IMR-90 (cell line): ENCODE results near the gene TMEM131L. TPM values are rescaled to one million over a fixed set of nuclear protein-coding genes. Genes with fewer than 3 reads are reported as not detected.

Experiments
- ATAC-seq: fragments of 200-7000 bp; cut with Tn5 transposase; 2 replicates; pipeline ENCODE4 v1.9.1; 2020; ENCODE audit warnings: low read depth, mild to moderate bottlenecking, moderate library complexity
- BruUV-seq: library from RNA; stranded (reverse); fragments of 400-500 nt; replicated peaks from 2 replicates; lab custom pipeline; 2021; lab: Mats Ljungman, UMichigan
- CTCF ChIA-PET: fragments of 300-600 bp; formaldehyde crosslinking; extraction: SDS; loops from one replicate; lab custom pipeline; 2021; ENCODE audit warnings: antibody characterized with exemption; lab: Yijun Ruan, JAX
- POLR2A ChIA-PET: fragments of 300-600 bp; sonication (Branson Sonifier 250); formaldehyde crosslinking; loops from one replicate; lab custom pipeline; 2022; ENCODE audit warnings: antibody characterized with exemption; ENCODE audit not compliant: unreplicated experiment; lab: Charles Lee
- DNase-seq: peaks from one replicate; pipeline ENCODE4 v3.0.0; 2013
- H2AFZ ChIP-seq: replicated peaks from 2 replicates; pipeline ENCODE3; 2013; ENCODE audit warnings: low read length, mild to moderate bottlenecking; ENCODE audit not compliant: poor library complexity
- H2AK5ac ChIP-seq: 2 replicates; pipeline ENCODE4 v1.6.1; 2013; ENCODE audit warnings: low read depth, low read length, inconsistent platforms
- H2AK9ac ChIP-seq: replicated peaks from 2 replicates; pipeline ENCODE3; 2013; ENCODE audit warnings: mild to moderate bottlenecking, low read depth, low read length, moderate library complexity; ENCODE audit not compliant: poor library complexity
- H2BK120ac ChIP-seq: 2 replicates; pipeline ENCODE4 v1.6.1; 2013; ENCODE audit warnings: low read depth, low read length, inconsistent platforms
- H2BK15ac ChIP-seq: 3 replicates; pipeline ENCODE4 v1.6.1; 2013; ENCODE audit warnings: low read depth, low read length, inconsistent platforms
- H2BK20ac ChIP-seq: 2 replicates; pipeline ENCODE4 v1.6.1; 2013; ENCODE audit warnings: low read depth, mild to moderate bottlenecking, inconsistent platforms, low read length, moderate library complexity
- H2BK5ac ChIP-seq: 2 replicates; pipeline ENCODE4 v1.6.1; 2013; ENCODE audit warnings: mild to moderate bottlenecking, low read depth, low read length, inconsistent platforms; ENCODE audit not compliant: poor library complexity, severe bottlenecking
- H3K14ac ChIP-seq: replicated peaks from 2 replicates; pipeline ENCODE4 v1.6.1; 2013; ENCODE audit warnings: low read depth, low read length, inconsistent platforms
- H3K18ac ChIP-seq: 2 replicates; pipeline ENCODE4 v1.6.1; 2013; ENCODE audit warnings: low read depth, low read length, control low read depth
- H3K23ac ChIP-seq: 2 replicates; pipeline ENCODE4 v1.6.1; 2013; ENCODE audit warnings: low read depth, low read length, inconsistent platforms
- H3K27ac ChIP-seq: 2 replicates; pipeline ENCODE4 v1.5.1; 2013; ENCODE audit warnings: mild to moderate bottlenecking, control low read depth, low read length; ENCODE audit not compliant: insufficient read depth
- H3K27me3 ChIP-seq: 2 replicates; pipeline ENCODE4 v1.6.1; 2013; ENCODE audit warnings: low read length; ENCODE audit not compliant: control insufficient read depth, insufficient read depth
- H3K36me3 ChIP-seq: 2 replicates; pipeline ENCODE4 v1.6.1; 2013; ENCODE audit warnings: low read length, mixed read lengths; ENCODE audit not compliant: control insufficient read depth, insufficient read depth
- H3K4ac ChIP-seq: 2 replicates; pipeline ENCODE4 v1.6.1; 2013; ENCODE audit warnings: low read depth, low read length, inconsistent platforms
- H3K4me1 ChIP-seq: 2 replicates; pipeline ENCODE4 v1.6.1; 2013; ENCODE audit warnings: low read length, mixed read lengths; ENCODE audit not compliant: control insufficient read depth, insufficient read depth
- H3K4me2 ChIP-seq: 2 replicates; pipeline ENCODE4 v1.6.1; 2013; ENCODE audit warnings: low read depth, mild to moderate bottlenecking, control low read depth, low read length, moderate library complexity
- H3K4me3 ChIP-seq: 2 replicates; pipeline ENCODE4 v1.5.1; 2013; ENCODE audit warnings: low read depth, mild to moderate bottlenecking, control low read depth, low read length, moderate library complexity; ENCODE audit not compliant: insufficient read depth
- H3K56ac ChIP-seq: 2 replicates; pipeline ENCODE4 v1.6.1; 2013; ENCODE audit warnings: low read length, inconsistent platforms; ENCODE audit not compliant: insufficient read depth; ENCODE audit errors: extremely low read depth
- H3K79me1 ChIP-seq, 2 experiments: 2 replicates each; pipeline ENCODE4 v1.6.1; 2013; ENCODE audit warnings: low read length in 2 of 2, inconsistent platforms in 1 of 2, low read depth in 1 of 2
- H3K9ac ChIP-seq: 2 replicates; pipeline ENCODE4 v1.6.1; 2013; ENCODE audit warnings: low read depth, low read length, control low read depth
- H3K9me1 ChIP-seq: 2 replicates; pipeline ENCODE4 v1.6.1; 2013; ENCODE audit warnings: low read length, inconsistent platforms; ENCODE audit not compliant: insufficient read depth
- H3K9me3 ChIP-seq: 2 replicates; pipeline ENCODE4 v1.6.1; 2013; ENCODE audit warnings: low read length; ENCODE audit not compliant: control insufficient read depth, insufficient read depth
- H4K20me1 ChIP-seq: 2 replicates; pipeline ENCODE4 v1.6.1; 2013; ENCODE audit warnings: low read length, inconsistent platforms; ENCODE audit not compliant: insufficient read depth
- H4K5ac ChIP-seq: 2 replicates; pipeline ENCODE4 v1.6.1; 2013; ENCODE audit warnings: mild to moderate bottlenecking, low read depth, low read length, control low read depth
- H4K8ac ChIP-seq, 2 experiments: 2 replicates each; pipeline ENCODE4 v1.6.1; 2013; ENCODE audit warnings: low read depth in 2 of 2, low read length in 2 of 2, control low read depth in 1 of 2, inconsistent platforms in 1 of 2
- H4K91ac ChIP-seq: 2 replicates; pipeline ENCODE4 v1.6.1; 2013; ENCODE audit warnings: low read depth, low read length, inconsistent platforms; ENCODE audit not compliant: insufficient read depth
- BHLHE40 ChIP-seq: fragments of 150-350 bp; IDR thresholded peaks from 2 replicates; pipeline ENCODE4 v1.6.1; 2016; ENCODE audit warnings: mild to moderate bottlenecking, low read depth, low read length
- CEBPB ChIP-seq: IDR thresholded peaks from 2 replicates; pipeline ENCODE4 v1.6.1; 2012; ENCODE audit warnings: low read depth, low read length, improper control_type of control experiment
- CHD1 ChIP-seq: IDR thresholded peaks from 2 replicates; pipeline ENCODE4 v1.6.1; 2012; ENCODE audit warnings: low read depth, low read length, improper control_type of control experiment
- FOS ChIP-seq: fragments of 150-350 bp; IDR thresholded peaks from 2 replicates; pipeline ENCODE4 v1.6.1; 2016; ENCODE audit warnings: low read depth, low read length
- MAFK ChIP-seq: IDR thresholded peaks from 2 replicates; pipeline ENCODE4 v1.6.1; 2012; ENCODE audit warnings: low read depth, low read length, improper control_type of control experiment
- MAZ ChIP-seq: IDR thresholded peaks from 2 replicates; pipeline ENCODE4 v1.6.1; 2012; ENCODE audit warnings: low read depth, mild to moderate bottlenecking, low read length, improper control_type of control experiment, moderate library complexity, borderline replicate concordance
- MXI1 ChIP-seq: IDR thresholded peaks from 2 replicates; pipeline ENCODE4 v1.6.1; 2012; ENCODE audit warnings: low read depth, mild to moderate bottlenecking, low read length, moderate library complexity, borderline replicate concordance
- NFE2L2 ChIP-seq: fragments of 150-350 bp; IDR thresholded peaks from 2 replicates; pipeline ENCODE4 v1.6.1; 2016; ENCODE audit warnings: low read depth, mild to moderate bottlenecking, low read length
- POLR2A ChIP-seq: IDR thresholded peaks from 2 replicates; pipeline ENCODE4 v1.6.1; 2012; ENCODE audit warnings: mild to moderate bottlenecking, low read depth, low read length
- RAD21 ChIP-seq: IDR thresholded peaks from 2 replicates; pipeline ENCODE4 v1.6.1; 2012; ENCODE audit warnings: low read length, improper control_type of control experiment
- RCOR1 ChIP-seq: IDR thresholded peaks from 2 replicates; pipeline ENCODE4 v1.6.1; 2012; ENCODE audit warnings: mild to moderate bottlenecking, low read length, improper control_type of control experiment; ENCODE audit not compliant: insufficient replicate concordance
- RFX5 ChIP-seq: IDR thresholded peaks from 2 replicates; pipeline ENCODE4 v1.8.0; 2012; ENCODE audit warnings: low read depth, mild to moderate bottlenecking, low read length, moderate library complexity
- SMC3 ChIP-seq: fragments of 150-350 bp; IDR thresholded peaks from 2 replicates; pipeline ENCODE4 v1.6.1; 2016; ENCODE audit warnings: low read depth, mild to moderate bottlenecking, antibody characterized with exemption, low read length, moderate library complexity
- WGBS, 2 experiments: methylation state at CpG; one replicate each; pipeline versions ENCODE4 v1.1.5 to v1.1.7; 2013; ENCODE audit warnings: missing lambda C conversion rate in 2 of 2; ENCODE audit not compliant: insufficient read length in 1 of 2; ENCODE audit errors: extremely low coverage in 2 of 2; 5-methylcytosine and 5-hydroxymethylcytosine counted together
- dilution Hi-C: fragments of 300-500 bp; cut with HindIII; formaldehyde crosslinking; loops from one replicate; pipeline ENCODE4 v1.14.3; 2018; ENCODE audit warnings: low sequenced_read_pairs; ENCODE audit not compliant: unreplicated experiment
- in situ Hi-C: fragments of 300-500 bp; cut with MboI; formaldehyde crosslinking; loops from 3 replicates; pipeline ENCODE4 v1.14.3; 2019; ENCODE audit warnings: low sequenced_read_pairs, inconsistent platforms, mixed read lengths
- intact Hi-C: fragments of 100-400 bp; cut with micrococcal nuclease; formaldehyde crosslinking; loops from 2 replicates; pipeline ENCODE4 v1.10.0; 2022
- polyA plus RNA-seq, 3 experiments: library from polyadenylated mRNA; depleted of rRNA; stranded (reverse); fragments of >200 nt; gene quantifications; 2 replicates each; pipeline ENCODE4 v1.2.3, GENCODE V29; 2012; ENCODE audit warnings: low replicate concordance in 1 of 3
- total RNA-seq: library from RNA; depleted of rRNA; stranded (reverse); fragments of >200 nt; gene quantifications from 2 replicates; pipeline ENCODE4 v1.2.3, GENCODE V29; 2012
- TF ChIP-seq, protein P1 (sequence below): fragments of 150-350 bp; IDR thresholded peaks from 2 replicates; pipeline ENCODE4 v1.6.1; 2016; ENCODE audit warnings: low read depth, mild to moderate bottlenecking, low read length, moderate library complexity, borderline replicate concordance
- TF ChIP-seq, protein P2 (sequence below): conservative IDR thresholded peaks from 2 replicates; pipeline ENCODE4 v1.5.1; 2012; ENCODE audit warnings: mild to moderate bottlenecking, low read depth, low read length, improper control_type of control experiment
- TF ChIP-seq, protein P3 (sequence below): fragments of 150-350 bp; IDR thresholded peaks from 2 replicates; pipeline ENCODE4 v1.6.1; 2017; ENCODE audit warnings: mild to moderate bottlenecking, antibody characterized with exemption, low read length, low read depth

The TMEM131L gene
- total and polyA plus RNA-seq, 2 of the 4 experiments (the other 2 are of a cell fraction): 8.4 to 23.8 TPM

DNA sequence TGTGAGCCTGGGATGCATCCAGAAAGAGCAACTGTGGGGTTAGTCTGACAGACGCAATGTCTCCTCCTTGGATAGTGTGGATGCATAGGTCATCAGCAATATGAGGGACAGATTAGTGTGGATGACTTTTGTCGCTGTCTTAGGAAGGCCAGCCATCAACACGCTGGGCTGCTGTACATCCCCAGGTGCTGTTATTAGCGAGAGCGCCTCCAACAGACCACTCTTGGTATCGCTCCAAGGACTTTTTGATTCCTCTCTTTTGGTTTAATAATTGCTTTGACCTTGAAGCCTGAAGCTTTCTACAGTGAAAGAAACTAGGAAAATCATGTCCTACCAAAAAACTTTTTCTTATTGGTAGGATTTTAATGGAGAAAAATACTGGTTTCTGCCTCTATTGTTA is 76.7 kb downstream of the TMEM131L start:
- Histone ChIP-seq H2BK120ac (no peak overlapping the region), H2BK20ac (no peak overlapping the region), H2AK9ac (no peak overlapping the region), H3K14ac (no peak overlapping the region), H3K27me3 (no peaks in the 10 kb centered on the region), H3K9me1 (peaks cover 11% of the 10 kb centered on the region), H2AFZ (no peak overlapping the region), H2AK5ac (no peak overlapping the region), H4K20me1 (peaks cover 8% of the 10 kb centered on the region; the same call in 1 of the 2 replicates), H4K8ac (no peak overlapping the region), H3K27ac (no peak overlapping the region), H3K9ac (no peak overlapping the region), H3K4me2 (no peak overlapping the region), H3K56ac (no peak overlapping the region), H3K9me3 (no peaks in the 10 kb centered on the region), H2BK5ac (no peak overlapping the region), H3K18ac (no peak overlapping the region), H3K23ac (no peak overlapping the region), H3K4ac (no peak overlapping the region), H4K91ac (no peak overlapping the region), H4K5ac (no peak overlapping the region), H3K79me1 (peaks cover 22% of the 10 kb centered on the region in 2 experiments; a peak in 2 of 4 replicates), H3K4me3 (no peak overlapping the region), H3K4me1 (peaks cover 8% of the 10 kb centered on the region), H3K36me3 (no peaks in the 10 kb centered on the region), H2BK15ac (no peak overlapping the region)
- POLR2A ChIA-PET: no interaction called here
- CTCF ChIA-PET: interaction anchor here (0.6 kb wide), 1 partner anchor 10 kb away, joined by 3 read pairs; no protein-coding TSS in a partner anchor
- intact Hi-C loops (no loop called here), dilution Hi-C loops (no loop called here), in situ Hi-C loops (no loop called here)
- no TSS peak for BruUV-seq
- no peak for DNase-seq
- no peak for ATAC-seq
- 100% methylated on average over 1 of the region's 6 CpGs; no CpG with 5 or more reads in 1 of the 2 experiments for WGBS, 2 experiments
- TF ChIP-seq SMC3 (no peak), FOS (no peak), BHLHE40 (no peak), CHD1 (no peak), NFE2L2 (no peak), RAD21 (no peak), MAFK (no peak), MXI1 (no peak), MAZ (no peak), POLR2A (no peak), RCOR1 (no peak), RFX5 (no peak), CEBPB (no peak)
- TF ChIP-seq, protein P1, sequence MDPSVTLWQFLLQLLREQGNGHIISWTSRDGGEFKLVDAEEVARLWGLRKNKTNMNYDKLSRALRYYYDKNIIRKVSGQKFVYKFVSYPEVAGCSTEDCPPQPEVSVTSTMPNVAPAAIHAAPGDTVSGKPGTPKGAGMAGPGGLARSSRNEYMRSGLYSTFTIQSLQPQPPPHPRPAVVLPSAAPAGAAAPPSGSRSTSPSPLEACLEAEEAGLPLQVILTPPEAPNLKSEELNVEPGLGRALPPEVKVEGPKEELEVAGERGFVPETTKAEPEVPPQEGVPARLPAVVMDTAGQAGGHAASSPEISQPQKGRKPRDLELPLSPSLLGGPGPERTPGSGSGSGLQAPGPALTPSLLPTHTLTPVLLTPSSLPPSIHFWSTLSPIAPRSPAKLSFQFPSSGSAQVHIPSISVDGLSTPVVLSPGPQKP: no peak
- TF ChIP-seq, protein P2, sequence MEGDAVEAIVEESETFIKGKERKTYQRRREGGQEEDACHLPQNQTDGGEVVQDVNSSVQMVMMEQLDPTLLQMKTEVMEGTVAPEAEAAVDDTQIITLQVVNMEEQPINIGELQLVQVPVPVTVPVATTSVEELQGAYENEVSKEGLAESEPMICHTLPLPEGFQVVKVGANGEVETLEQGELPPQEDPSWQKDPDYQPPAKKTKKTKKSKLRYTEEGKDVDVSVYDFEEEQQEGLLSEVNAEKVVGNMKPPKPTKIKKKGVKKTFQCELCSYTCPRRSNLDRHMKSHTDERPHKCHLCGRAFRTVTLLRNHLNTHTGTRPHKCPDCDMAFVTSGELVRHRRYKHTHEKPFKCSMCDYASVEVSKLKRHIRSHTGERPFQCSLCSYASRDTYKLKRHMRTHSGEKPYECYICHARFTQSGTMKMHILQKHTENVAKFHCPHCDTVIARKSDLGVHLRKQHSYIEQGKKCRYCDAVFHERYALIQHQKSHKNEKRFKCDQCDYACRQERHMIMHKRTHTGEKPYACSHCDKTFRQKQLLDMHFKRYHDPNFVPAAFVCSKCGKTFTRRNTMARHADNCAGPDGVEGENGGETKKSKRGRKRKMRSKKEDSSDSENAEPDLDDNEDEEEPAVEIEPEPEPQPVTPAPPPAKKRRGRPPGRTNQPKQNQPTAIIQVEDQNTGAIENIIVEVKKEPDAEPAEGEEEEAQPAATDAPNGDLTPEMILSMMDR: no peak
- TF ChIP-seq, protein P3, sequence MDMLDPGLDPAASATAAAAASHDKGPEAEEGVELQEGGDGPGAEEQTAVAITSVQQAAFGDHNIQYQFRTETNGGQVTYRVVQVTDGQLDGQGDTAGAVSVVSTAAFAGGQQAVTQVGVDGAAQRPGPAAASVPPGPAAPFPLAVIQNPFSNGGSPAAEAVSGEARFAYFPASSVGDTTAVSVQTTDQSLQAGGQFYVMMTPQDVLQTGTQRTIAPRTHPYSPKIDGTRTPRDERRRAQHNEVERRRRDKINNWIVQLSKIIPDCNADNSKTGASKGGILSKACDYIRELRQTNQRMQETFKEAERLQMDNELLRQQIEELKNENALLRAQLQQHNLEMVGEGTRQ: no peak
